ENCODE results near the gene RNF43.

DNA sequence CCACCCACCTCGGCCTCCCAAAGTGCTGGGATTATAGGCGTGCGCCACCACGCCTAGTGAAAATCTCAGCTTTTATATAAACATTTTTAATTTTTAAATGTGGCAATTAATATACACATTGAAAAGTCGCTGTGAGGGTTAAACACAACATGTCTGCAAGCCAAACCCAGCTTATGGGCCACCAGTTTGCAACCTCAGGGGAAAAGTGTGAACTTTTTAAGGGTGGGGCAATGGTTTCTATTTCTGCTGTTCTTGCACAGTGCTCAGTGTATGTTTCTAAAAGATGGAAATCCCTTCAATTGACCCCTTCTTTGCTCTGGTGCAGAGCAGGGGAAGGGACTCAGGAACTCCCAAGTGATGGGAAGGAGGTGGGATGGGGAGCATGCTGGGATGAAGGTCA is 47.0 kb downstream of the RNF43 start:
- TF ChIP-seq, protein P1, sequence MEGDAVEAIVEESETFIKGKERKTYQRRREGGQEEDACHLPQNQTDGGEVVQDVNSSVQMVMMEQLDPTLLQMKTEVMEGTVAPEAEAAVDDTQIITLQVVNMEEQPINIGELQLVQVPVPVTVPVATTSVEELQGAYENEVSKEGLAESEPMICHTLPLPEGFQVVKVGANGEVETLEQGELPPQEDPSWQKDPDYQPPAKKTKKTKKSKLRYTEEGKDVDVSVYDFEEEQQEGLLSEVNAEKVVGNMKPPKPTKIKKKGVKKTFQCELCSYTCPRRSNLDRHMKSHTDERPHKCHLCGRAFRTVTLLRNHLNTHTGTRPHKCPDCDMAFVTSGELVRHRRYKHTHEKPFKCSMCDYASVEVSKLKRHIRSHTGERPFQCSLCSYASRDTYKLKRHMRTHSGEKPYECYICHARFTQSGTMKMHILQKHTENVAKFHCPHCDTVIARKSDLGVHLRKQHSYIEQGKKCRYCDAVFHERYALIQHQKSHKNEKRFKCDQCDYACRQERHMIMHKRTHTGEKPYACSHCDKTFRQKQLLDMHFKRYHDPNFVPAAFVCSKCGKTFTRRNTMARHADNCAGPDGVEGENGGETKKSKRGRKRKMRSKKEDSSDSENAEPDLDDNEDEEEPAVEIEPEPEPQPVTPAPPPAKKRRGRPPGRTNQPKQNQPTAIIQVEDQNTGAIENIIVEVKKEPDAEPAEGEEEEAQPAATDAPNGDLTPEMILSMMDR (IDR thresholded peaks at IDR 0.05; ENCODE audit: insufficient read depth, low read length): no peak
- TF ChIP-seq, protein P2, sequence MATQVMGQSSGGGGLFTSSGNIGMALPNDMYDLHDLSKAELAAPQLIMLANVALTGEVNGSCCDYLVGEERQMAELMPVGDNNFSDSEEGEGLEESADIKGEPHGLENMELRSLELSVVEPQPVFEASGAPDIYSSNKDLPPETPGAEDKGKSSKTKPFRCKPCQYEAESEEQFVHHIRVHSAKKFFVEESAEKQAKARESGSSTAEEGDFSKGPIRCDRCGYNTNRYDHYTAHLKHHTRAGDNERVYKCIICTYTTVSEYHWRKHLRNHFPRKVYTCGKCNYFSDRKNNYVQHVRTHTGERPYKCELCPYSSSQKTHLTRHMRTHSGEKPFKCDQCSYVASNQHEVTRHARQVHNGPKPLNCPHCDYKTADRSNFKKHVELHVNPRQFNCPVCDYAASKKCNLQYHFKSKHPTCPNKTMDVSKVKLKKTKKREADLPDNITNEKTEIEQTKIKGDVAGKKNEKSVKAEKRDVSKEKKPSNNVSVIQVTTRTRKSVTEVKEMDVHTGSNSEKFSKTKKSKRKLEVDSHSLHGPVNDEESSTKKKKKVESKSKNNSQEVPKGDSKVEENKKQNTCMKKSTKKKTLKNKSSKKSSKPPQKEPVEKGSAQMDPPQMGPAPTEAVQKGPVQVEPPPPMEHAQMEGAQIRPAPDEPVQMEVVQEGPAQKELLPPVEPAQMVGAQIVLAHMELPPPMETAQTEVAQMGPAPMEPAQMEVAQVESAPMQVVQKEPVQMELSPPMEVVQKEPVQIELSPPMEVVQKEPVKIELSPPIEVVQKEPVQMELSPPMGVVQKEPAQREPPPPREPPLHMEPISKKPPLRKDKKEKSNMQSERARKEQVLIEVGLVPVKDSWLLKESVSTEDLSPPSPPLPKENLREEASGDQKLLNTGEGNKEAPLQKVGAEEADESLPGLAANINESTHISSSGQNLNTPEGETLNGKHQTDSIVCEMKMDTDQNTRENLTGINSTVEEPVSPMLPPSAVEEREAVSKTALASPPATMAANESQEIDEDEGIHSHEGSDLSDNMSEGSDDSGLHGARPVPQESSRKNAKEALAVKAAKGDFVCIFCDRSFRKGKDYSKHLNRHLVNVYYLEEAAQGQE (IDR thresholded peaks at IDR 0.05; ENCODE audit: insufficient replicate concordance, low read depth): no peak
- TF ChIP-seq POLR2AphosphoS5 (IDR thresholded peaks at IDR 0.05; ENCODE audit: low read depth): no peak
- no peak for TF ChIP-seq GABPA (IDR thresholded peaks at IDR 0.05; ENCODE audit: low read depth)
